ENCODE results near the gene APCDD1L.

APCDD1L gene

DNA sequence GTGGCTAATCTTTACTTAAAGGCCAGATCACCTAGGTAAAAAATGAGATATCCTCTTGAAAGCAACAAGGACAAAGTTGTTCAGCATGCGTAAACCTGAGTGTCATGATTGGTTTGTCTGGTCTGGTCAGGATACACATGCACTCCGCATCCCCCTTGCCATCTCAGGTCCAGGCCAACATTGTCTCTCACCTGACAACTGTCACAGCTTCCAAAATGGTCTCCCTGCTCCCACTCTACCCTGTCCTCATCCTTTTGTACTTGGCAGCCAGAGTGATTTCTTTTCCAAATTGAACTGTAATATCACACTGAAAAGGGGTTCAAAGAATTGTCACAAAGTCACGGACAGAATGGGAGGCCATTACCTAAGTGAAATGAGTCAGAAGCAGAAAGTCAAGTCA, 21.1 kb upstream of the APCDD1L start:
- no peak overlapping the region for H3K4me3 ChIP-seq (ENCODE audit: control insufficient read depth, low read depth, low read length)
- DNase-seq (ENCODE audit: low read depth) = no peak
- TF ChIP-seq, protein P1, sequence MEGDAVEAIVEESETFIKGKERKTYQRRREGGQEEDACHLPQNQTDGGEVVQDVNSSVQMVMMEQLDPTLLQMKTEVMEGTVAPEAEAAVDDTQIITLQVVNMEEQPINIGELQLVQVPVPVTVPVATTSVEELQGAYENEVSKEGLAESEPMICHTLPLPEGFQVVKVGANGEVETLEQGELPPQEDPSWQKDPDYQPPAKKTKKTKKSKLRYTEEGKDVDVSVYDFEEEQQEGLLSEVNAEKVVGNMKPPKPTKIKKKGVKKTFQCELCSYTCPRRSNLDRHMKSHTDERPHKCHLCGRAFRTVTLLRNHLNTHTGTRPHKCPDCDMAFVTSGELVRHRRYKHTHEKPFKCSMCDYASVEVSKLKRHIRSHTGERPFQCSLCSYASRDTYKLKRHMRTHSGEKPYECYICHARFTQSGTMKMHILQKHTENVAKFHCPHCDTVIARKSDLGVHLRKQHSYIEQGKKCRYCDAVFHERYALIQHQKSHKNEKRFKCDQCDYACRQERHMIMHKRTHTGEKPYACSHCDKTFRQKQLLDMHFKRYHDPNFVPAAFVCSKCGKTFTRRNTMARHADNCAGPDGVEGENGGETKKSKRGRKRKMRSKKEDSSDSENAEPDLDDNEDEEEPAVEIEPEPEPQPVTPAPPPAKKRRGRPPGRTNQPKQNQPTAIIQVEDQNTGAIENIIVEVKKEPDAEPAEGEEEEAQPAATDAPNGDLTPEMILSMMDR (conservative IDR thresholded peaks at IDR 0.05; ENCODE audit: control insufficient read depth, insufficient read depth, low read depth, low read length) = no peak

GRCh38 chr20:58531657-58532056, 16.5 kb upstream of the APCDD1L start:
- no peak for DNase-seq (ENCODE audit: low read depth)
- TF ChIP-seq, protein P1 (conservative IDR thresholded peaks at IDR 0.05; ENCODE audit: control insufficient read depth, insufficient read depth, low read depth, low read length) = no peak
- H3K4me3 ChIP-seq (ENCODE audit: control insufficient read depth, low read depth, low read length) = no peak overlapping the region

DNA sequence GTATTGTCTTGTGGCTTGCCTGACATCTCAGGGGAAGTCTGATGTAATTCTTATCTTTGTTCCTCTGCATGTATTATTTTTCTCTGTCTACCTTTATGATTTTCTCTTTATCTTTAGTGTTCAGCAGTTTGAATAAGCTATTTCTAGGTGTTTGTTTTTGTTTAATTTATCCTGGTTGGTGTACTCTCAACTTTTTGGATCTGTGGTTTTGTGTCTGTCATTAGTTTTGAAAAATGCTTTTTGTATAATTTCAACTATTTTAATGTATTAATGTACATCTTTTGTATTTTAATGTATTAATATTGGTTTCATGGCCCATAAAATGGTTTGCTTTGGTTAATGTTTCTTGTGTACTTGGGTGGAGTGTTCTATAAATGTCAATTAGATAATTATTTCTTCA, 15.9 kb upstream of the APCDD1L start:
- no peak for DNase-seq (ENCODE audit: low read depth)
- TF ChIP-seq, protein P1 (conservative IDR thresholded peaks at IDR 0.05; ENCODE audit: control insufficient read depth, insufficient read depth, low read depth, low read length) = no peak
- no peak overlapping the region for H3K4me3 ChIP-seq (ENCODE audit: control insufficient read depth, low read depth, low read length)

DNA sequence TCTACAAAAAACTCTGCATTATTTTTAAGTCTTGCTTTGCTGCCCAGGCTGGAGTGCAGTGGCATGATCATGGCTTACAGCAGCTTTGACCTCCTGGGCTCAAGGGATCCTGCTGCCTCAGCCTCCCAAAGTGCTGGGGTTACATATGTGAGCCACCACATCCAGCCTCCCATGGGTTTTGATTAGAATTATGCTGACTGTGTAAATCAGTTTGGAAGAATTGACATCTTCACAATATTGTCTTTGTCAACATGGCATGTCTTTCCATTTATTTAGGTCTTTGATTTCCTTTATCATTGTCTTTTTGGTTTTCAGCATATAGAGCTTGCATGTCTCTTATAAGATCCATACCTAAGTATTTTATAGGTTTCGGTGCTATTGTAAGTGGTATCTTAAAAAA, 13.2 kb upstream of the APCDD1L start:
- no peak for DNase-seq (ENCODE audit: low read depth)
- no peak overlapping the region for H3K4me3 ChIP-seq (ENCODE audit: control insufficient read depth, low read depth, low read length)
- TF ChIP-seq, protein P1 (conservative IDR thresholded peaks at IDR 0.05; ENCODE audit: control insufficient read depth, insufficient read depth, low read depth, low read length) = no peak

DNA sequence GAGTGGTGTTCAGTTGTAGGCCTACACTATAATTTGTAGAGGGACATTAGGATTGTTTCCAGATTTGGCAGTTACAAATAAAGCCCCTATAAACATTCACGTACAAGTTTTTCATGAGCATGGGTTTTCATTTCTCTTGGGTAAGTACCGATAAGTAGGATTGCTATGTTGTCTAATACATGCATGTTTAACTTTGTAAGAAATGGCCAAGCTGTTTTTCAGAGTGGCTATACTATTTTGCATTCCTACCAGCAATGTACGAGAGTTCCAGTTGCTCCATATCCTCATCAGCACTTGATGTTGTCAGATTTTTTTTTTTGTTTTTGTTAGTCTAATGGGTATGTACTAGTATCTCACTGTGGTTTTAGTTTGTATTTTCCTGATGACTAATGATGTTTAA, 11.2 kb upstream of the APCDD1L start:
- no peak for DNase-seq (ENCODE audit: low read depth)
- H3K4me3 ChIP-seq (ENCODE audit: control insufficient read depth, low read depth, low read length) = no peak overlapping the region
- TF ChIP-seq, protein P1 (conservative IDR thresholded peaks at IDR 0.05; ENCODE audit: control insufficient read depth, insufficient read depth, low read depth, low read length) = no peak

- no peak overlapping the region for H3K4me3 ChIP-seq (ENCODE audit: control insufficient read depth, low read depth, low read length)
- DNase-seq (ENCODE audit: low read depth) = peak; percentile 85
- TF ChIP-seq, protein P1 (conservative IDR thresholded peaks at IDR 0.05; ENCODE audit: control insufficient read depth, insufficient read depth, low read depth, low read length) = no peak
These were observed 9.6 kb upstream of the APCDD1L start for GRCh38 chr20:58524814-58525213.

DNA sequence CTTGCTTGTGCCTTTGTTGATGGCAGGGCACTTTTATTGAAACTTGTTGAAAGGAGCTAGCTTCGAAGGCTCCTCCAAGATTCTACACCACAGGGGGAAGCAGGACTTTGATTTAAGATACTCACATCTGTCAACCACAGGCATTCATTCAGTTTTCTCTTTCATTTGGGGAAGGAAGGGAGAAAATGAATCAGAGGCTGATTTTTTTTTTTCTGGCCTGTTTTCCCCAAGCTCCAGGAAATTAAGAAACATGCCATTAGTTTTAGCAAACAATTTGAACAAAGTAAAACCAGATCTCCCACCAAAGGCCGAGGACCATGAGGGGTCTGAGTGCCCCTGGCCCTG, 8.7 kb upstream of the APCDD1L start:
- TF ChIP-seq, protein P1 (conservative IDR thresholded peaks at IDR 0.05; ENCODE audit: control insufficient read depth, insufficient read depth, low read depth, low read length) = no peak
- no peak overlapping the region for H3K4me3 ChIP-seq (ENCODE audit: control insufficient read depth, low read depth, low read length)
- peak; percentile 69 for DNase-seq (ENCODE audit: low read depth)

Data from fibroblast of mammary gland (primary cell).